Right ventricle myocardium inferior (tissue), 1 donor: ENCODE data around the gene APOO. TPM values are rescaled to one million over a fixed set of nuclear protein-coding genes. Genes with fewer than 3 reads are reported as not detected.

ENCODE experiments used
- ATAC-seq: fragments of 200-7000 bp; cut with Tn5 transposase; one replicate; pipeline ENCODE4 v1.9.1; 2020; ENCODE audit warnings: mild to moderate bottlenecking, moderate library complexity
- DNase-seq: peaks from one replicate; pipeline ENCODE4 v3.0.0; 2021; ENCODE audit errors: missing footprints
- intact Hi-C: fragments of 100-400 bp; cut with DNase I; formaldehyde crosslinking; loops from one replicate; pipeline ENCODE4 v1.11.0; 2022
- total RNA-seq: library from RNA; stranded (reverse); fragmentation: NEBNext Ultra II Directional; extraction: Animal tissue kit (Norgen Biotek cat#: 25700); gene quantifications from one replicate; pipeline ENCODE4 v1.2.1, GENCODE V29; 2021
- donor health status: DM: no; HTN: yes; CAD: no; lungs with severe emphysema.

The APOO gene
- total RNA-seq, 1 donor from 2014 or later = 112 TPM

DNA sequence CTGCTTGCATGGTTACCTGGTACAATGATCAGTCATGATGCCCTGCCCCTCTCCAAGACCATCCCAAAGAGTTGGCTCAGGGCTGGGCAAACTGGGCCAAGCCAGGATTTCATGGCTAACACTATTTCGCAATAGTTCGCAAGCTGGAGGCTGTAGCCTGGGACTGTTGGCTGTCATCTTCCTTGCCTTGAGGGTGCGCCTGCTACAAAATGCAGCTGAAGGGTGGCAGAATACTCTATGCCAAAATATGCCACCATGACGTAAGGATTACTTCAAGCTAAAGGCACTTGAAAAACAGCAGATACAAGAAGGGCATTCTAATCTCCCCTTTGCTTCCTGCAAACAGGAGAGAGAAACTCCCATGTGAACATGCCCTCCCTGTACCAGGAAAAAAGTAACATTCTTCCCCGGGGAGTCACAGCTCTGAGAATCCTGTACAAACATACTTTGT, 103.8 kb downstream of the APOO start:
- ATAC-seq (peak; percentile 86), DNase-seq (no peak)
- intact Hi-C loops = loop anchor here (5.0 kb wide), 1 partner anchor 48 kb away; no protein-coding TSS in a partner anchor

DNA sequence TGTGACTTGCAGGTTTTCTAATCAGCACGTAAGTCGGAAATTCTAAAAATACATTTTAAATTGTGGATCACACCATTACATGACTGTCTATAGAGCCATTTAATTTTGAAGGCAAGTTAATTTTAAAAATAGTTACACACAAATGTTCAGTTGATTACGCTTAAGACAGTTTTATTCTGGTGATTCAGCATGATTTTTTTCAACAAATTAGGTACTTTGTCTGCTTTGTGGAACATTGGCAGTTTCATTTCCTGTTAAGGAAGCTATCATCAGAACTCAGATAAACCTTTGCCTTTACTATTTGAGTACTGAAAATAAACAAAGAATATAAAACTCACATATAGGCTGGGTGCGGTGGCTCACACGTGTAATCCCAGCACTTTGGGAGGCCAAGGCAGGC, 105.3 kb downstream of the APOO start:
- no peak for DNase-seq
- intact Hi-C loops = loop anchor here (5.0 kb wide), 1 partner anchor 50 kb away; no protein-coding TSS in a partner anchor
- no peak for ATAC-seq

DNA sequence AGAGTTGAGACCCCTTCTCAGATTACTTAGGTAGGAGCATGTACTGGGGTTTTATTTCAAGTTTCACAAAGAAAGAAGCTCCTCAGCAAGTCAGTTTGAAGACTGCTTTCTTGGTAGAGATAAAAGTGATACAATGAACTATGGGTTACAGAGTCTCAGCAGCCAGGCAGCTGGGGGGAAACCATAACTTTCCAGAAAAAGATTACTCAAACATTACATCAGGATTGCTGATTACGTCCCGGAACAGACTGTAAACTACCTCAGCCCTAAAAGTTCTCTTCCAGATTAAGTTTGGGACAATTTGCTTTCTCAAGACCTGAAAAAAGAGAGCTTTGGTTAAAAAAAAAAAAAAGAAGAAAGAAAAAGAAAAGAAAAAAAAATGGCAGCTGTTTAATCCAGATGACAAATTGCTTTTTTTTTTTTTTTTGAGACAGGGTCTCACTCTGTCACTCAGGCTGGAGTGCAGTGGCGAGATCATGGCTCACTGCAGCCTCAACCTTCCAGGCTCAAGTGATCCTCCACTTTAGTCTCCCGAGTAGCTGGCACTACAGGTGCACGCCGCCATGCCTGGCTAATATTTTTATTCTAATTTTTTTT, 108.2 kb downstream of the APOO start:
- intact Hi-C loops = loop anchor here (5.0 kb wide), 1 partner anchor 53 kb away; no protein-coding TSS in a partner anchor
- ATAC-seq = peak; percentile 30

GRCh38 chrX:23797371-23798128, 110.2 kb downstream of the APOO start:
- ATAC-seq (no peak), DNase-seq (no peak)
- intact Hi-C loops = no loop called here

More for the DNA sequence above, 108.2 kb downstream of the APOO start:
- no peak for DNase-seq

- no peak for ATAC-seq
- DNase-seq = no peak
- intact Hi-C loops = no loop called here
Observed at GRCh38 chrX:23795221-23795620, 112.5 kb downstream of the APOO start.

DNA sequence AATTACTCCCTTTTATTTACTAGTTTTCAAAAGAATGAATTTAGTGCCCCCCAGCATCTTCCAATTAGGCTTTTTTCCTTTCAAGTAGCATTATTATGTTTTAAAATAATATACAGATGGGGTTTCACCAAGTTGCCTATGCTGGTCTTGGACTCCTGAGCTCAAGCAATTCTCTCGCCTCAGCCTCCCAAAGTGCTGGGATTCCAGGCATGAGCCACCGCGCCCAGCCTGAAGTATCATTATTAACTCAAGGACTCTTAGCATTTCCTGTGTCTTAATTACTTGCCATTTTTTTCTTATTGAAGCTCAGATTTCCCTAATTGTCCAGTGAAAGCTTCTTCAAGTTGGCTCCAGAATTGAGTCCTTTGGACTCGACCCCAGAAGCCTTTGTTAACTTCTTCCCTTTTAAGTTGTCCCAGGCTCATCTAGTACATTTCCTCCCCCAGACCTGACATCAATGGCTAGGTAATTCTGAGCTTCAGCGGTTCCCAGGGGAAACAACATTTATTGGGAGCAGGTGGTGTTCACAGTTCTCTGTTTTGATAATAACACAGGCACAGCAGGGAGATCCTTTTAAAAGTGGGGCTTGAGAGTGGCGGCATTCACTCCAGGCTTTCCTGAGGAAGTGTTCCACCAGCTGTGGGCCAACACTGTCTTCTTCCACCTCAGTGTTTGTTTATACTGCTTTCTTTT, 114.7 kb downstream of the APOO start:
- DNase-seq (no peak), ATAC-seq (no peak)
- intact Hi-C loops = no loop called here

DNA sequence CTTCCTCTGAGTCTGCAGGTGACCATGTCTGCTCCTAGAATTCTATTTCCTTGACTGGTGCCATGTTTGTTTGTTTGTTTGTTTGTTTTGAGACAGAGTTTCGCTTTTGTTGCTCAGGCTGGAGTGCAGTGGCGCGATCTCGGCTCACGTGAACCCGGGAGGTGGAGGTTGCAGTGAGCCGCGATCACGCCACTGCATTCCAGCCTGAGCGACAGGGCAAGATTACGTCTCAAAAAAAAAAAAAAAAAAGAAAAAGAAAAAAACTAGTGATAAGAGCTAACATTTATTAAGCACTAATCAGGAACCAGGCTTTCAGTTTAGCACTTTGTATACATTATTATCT, 117.6 kb downstream of the APOO start:
- intact Hi-C loops = no loop called here
- ATAC-seq = no peak
- DNase-seq = no peak

DNA sequence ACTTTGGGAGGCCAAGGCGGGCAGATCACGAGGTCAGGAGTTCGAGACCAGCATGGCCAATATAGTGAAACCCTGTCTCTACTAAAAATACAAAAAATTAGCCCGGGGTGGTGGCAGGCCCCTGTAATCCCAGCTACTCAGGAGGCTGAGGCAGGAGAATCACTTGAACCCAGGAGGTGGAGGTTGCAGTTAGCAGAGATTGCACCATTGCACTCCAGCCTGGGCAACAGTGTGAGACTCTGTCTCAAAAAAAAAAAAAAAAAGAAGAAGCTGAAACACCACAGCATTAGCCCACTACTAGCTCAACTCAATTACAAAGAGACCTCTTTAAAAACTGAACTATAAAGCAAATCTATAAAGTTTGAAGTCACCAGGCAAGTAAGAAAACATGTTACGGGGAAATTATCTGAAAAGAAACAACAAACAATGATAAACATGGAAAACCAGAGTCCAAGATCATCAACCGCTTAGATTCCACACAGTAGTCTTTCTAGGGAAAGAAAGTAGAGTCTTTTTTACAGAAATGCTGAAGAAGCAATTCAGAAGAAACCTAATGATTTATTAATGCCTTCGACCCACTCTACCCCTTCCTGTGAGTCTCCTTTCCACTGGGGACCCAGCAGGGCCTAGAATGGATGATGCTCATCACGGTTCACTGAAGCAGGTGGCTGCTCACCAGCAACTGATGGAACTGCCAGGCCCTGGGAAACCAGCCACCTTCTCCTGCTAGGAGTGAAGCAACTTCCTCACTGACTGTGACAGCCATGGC, 118.2 kb downstream of the APOO start:
- DNase-seq (no peak), ATAC-seq (no peak)
- intact Hi-C loops = loop anchor here (10.0 kb wide), 1 partner anchor 235 kb away; the partner anchor contains the start of gene KLHL15

DNA sequence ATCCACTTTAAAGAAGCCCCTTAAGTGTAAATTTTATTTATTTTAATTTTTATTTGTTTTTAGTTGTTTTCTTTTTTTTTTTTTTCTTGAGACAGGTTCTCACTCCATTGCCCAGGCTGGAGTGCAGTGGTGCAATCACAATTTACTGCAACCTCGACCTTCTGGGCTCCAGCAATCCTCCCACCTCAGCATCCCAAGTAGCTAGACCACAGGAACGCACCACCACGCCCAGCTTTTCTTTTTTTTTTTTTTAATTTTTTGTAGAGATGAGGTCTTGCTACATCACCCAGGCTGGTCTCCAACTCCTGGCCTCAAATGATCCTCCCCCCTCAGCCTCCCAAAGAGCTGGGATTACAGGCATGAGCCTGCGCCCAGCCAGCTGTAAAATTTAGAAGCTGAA, 118.8 kb downstream of the APOO start:
- no peak for ATAC-seq
- no peak for DNase-seq
- intact Hi-C loops = loop anchor here (10.0 kb wide), 1 partner anchor 236 kb away; the partner anchor contains the start of gene KLHL15

- DNase-seq (no peak), ATAC-seq (no peak)
- intact Hi-C loops = loop anchor here (10.0 kb wide), 1 partner anchor 236 kb away; the partner anchor contains the start of gene KLHL15
Observed at GRCh38 chrX:23788521-23788920, 119.2 kb downstream of the APOO start.

- intact Hi-C loops = loop anchor here (10.0 kb wide), 1 partner anchor 237 kb away; the partner anchor contains the start of gene KLHL15
- no peak for ATAC-seq
- no peak for DNase-seq
Observed at GRCh38 chrX:23787745-23788118, 120.0 kb downstream of the APOO start.

GRCh38 chrX:23786268-23786815, 121.4 kb downstream of the APOO start:
- ATAC-seq = no peak
- DNase-seq = no peak
- intact Hi-C loops = loop anchor here (10.0 kb wide), 1 partner anchor 238 kb away; the partner anchor contains the start of gene KLHL15

- intact Hi-C loops = loop anchor here (10.0 kb wide), 1 partner anchor 239 kb away; the partner anchor contains the start of gene KLHL15
- ATAC-seq (peak; percentile 43), DNase-seq (no peak)
Observed at GRCh38 chrX:23785580-23785979, 122.2 kb downstream of the APOO start.

GRCh38 chrX:23784470-23785331, 123.0 kb downstream of the APOO start:
- intact Hi-C loops = loop anchor here (5.0 to 10.0 kb wide), 3 partner anchors 42 to 240 kb away; partner anchors contain the start of genes ACOT9 and KLHL15
- no peak for DNase-seq
- no peak for ATAC-seq

GRCh38 chrX:23783589-23784469, 123.9 kb downstream of the APOO start:
- DNase-seq (no peak), ATAC-seq (no peak)
- intact Hi-C loops = loop anchor here (5.0 to 10.0 kb wide), 3 partner anchors 42 to 241 kb away; partner anchors contain the start of genes ACOT9 and KLHL15
